ENCODE measurements around the gene ENKD1. TPM values are rescaled to one million over a fixed set of nuclear protein-coding genes. Genes with fewer than 3 reads are reported as not detected.
A peak's percentile ranks its signal among the peaks of the same experiment; 100 is the strongest.

ENKD1 gene
- total and polyA plus RNA-seq, 2 experiments from 2014 or later = 10.2 to 16.0 TPM

DNA sequence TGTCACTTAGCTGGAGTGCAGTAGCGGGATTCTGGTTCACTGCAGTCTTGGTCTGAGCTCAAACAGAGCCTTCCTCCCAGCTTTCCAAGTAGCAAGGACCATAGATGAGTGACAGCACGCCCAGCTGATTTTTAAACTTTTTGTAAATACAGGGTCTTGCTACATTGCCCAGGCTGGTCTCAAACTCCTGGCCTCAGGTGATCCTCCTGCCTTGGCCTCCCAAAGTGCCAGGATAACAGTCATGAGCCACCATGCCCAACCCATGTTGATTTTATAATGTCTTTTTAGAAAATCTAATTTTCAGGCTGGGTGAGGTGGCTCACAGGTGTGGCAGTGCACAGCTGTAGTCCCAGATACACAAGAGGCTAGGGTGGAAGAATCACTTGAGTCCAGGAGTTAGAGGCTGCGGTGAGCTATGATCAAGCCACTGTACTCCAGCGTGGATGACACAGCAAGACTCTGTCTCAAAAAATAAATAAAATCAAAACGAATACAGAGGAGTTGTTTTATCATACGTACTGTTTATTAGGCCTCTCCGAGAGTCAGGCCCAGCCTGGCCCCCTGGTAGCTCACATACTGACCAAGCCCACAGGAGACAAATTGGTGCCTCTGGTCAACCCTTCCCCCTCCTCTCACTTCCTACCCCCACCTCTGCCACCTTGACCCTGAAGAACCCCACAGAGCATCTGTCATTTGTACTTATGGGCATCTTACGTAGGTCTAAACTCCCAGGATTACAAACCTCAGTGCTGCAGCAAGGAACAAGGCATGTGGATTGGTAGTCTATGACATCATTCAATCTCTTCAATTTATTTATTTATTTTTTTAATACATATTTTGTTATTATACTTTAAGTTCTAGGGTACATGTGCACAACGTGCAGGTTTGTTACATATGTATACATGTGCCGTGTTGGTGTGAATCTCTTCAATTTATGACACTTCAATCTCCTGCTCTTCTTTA lies 13.7 kb upstream of the ENKD1 start:
- no peak for DNase-seq (ENCODE audit: low spot score)
- Histone ChIP-seq H3K9me3 (ENCODE audit: low read depth) (no peaks in the 10 kb centered on the region), H3K4me3 (no peak overlapping the region), H3K79me2 (no peaks in the 10 kb centered on the region), H3K9me2 (replicated peaks; ENCODE audit: insufficient read depth) (no peaks in the 10 kb centered on the region), H3K4me2 (no peak overlapping the region), H3K27ac (no peak overlapping the region), H3K36me3 (replicated peaks; ENCODE audit: insufficient read depth, low read depth) (no peaks in the 10 kb centered on the region), H3K4me1 (ENCODE audit: insufficient read depth) (no peaks in the 10 kb centered on the region), H3K27me3 (no peaks in the 10 kb centered on the region), H4K20me1 (ENCODE audit: insufficient read depth, poor library complexity, severe bottlenecking) (no peaks in the 10 kb centered on the region), H2AFZ (no peak overlapping the region)
- WGBS (ENCODE audit: low lambda C conversion rate, missing lambda C conversion rate) = 98% methylated on average over 10 of the region's 10 CpGs
- TF ChIP-seq EZH2phosphoT487 (IDR thresholded peaks at IDR 0.05; ENCODE audit: low read depth, severe bottlenecking, unreplicated experiment) (no peak), EZH2 (IDR thresholded peaks at IDR 0.05; ENCODE audit: borderline replicate concordance) (no peak)
- TF ChIP-seq, protein P1, sequence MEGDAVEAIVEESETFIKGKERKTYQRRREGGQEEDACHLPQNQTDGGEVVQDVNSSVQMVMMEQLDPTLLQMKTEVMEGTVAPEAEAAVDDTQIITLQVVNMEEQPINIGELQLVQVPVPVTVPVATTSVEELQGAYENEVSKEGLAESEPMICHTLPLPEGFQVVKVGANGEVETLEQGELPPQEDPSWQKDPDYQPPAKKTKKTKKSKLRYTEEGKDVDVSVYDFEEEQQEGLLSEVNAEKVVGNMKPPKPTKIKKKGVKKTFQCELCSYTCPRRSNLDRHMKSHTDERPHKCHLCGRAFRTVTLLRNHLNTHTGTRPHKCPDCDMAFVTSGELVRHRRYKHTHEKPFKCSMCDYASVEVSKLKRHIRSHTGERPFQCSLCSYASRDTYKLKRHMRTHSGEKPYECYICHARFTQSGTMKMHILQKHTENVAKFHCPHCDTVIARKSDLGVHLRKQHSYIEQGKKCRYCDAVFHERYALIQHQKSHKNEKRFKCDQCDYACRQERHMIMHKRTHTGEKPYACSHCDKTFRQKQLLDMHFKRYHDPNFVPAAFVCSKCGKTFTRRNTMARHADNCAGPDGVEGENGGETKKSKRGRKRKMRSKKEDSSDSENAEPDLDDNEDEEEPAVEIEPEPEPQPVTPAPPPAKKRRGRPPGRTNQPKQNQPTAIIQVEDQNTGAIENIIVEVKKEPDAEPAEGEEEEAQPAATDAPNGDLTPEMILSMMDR (IDR thresholded peaks at IDR 0.05; ENCODE audit: poor library complexity) = no peak

DNA sequence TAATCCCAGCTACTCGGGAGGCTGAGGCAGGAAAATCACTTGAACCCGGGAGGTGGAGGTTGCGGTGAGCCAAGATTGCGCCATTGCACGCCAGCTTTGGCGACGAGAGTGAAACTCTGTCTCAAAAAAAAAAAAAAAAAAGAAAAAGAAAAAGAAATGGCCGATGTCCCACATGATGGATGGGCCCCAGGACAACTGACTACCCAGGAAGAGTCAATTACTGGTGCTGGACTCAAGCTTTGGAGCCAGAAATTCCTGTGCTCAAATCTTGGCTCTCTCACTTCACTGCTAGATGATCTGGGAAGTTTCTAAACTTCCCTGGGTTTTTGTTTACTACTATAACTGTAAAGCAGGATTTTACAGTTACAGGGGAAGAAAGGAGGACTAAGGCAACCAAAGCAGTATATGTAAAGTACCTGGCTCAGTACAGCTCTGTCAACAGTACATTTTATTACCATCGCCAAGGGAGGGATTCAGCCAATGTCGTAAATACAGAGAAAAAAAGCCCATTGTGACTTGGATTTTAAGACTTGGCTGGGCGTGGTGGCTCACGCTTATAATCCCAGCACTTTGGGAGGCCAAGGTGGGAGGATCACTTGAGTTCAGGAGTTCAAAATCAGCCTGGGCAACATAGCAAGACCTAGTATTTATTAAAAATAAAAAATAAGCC lies 11.9 kb upstream of the ENKD1 start:
- DNase-seq (ENCODE audit: low spot score) = no peak
- H4K20me1 ChIP-seq (ENCODE audit: insufficient read depth, poor library complexity, severe bottlenecking) = no peaks in the 10 kb centered on the region
- peak overlapping the region; percentile 11 for H3K27ac ChIP-seq
- WGBS (ENCODE audit: low lambda C conversion rate, missing lambda C conversion rate) = 82% methylated on average over 12 of the region's 12 CpGs
- H3K79me2 ChIP-seq = no peaks in the 10 kb centered on the region
- no peaks in the 10 kb centered on the region for H3K9me2 ChIP-seq (replicated peaks; ENCODE audit: insufficient read depth)
- no peak overlapping the region for H3K4me2 ChIP-seq
- H3K4me1 ChIP-seq (ENCODE audit: insufficient read depth) = peaks cover 7% of the 10 kb centered on the region
- no peaks in the 10 kb centered on the region for H3K27me3 ChIP-seq
- H3K36me3 ChIP-seq (replicated peaks; ENCODE audit: insufficient read depth, low read depth) = no peaks in the 10 kb centered on the region
- no peak for TF ChIP-seq EZH2 (IDR thresholded peaks at IDR 0.05; ENCODE audit: borderline replicate concordance)
- TF ChIP-seq, protein P1 (IDR thresholded peaks at IDR 0.05; ENCODE audit: poor library complexity) = no peak
- no peak for TF ChIP-seq EZH2phosphoT487 (IDR thresholded peaks at IDR 0.05; ENCODE audit: low read depth, severe bottlenecking, unreplicated experiment)
- H3K4me3 ChIP-seq = no peak overlapping the region
- no peaks in the 10 kb centered on the region for H3K9me3 ChIP-seq (ENCODE audit: low read depth)
- no peak overlapping the region for H2AFZ ChIP-seq

DNA sequence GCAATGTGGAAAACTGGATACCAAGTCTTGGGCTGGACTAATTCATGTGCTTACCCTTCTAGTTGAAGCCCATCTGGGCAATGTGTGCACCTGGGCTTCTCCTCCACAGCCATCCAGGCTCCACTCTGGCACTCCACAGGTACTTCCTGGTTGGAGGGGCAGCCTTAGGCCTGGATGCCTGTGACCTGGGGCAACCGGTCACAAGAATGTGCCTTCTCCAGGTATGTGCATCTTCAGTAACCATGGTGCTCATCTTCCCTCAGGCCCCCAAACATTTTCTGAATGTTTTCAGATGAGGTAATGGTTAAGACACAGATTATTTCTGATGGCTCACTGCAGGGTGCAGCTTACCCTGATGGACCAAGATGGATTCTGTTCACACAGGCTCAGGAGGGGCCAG lies 11.2 kb upstream of the ENKD1 start:
- H3K27me3 ChIP-seq = no peaks in the 10 kb centered on the region
- TF ChIP-seq, protein P1 (IDR thresholded peaks at IDR 0.05; ENCODE audit: poor library complexity) = no peak
- TF ChIP-seq EZH2 (IDR thresholded peaks at IDR 0.05; ENCODE audit: borderline replicate concordance) = no peak
- TF ChIP-seq EZH2phosphoT487 (IDR thresholded peaks at IDR 0.05; ENCODE audit: low read depth, severe bottlenecking, unreplicated experiment) = no peak
- DNase-seq (ENCODE audit: low spot score) = no peak
- WGBS (ENCODE audit: low lambda C conversion rate, missing lambda C conversion rate) = 86% methylated on average over 1 of the region's 1 CpG
- no peaks in the 10 kb centered on the region for H3K36me3 ChIP-seq (replicated peaks; ENCODE audit: insufficient read depth, low read depth)
- no peaks in the 10 kb centered on the region for H3K79me2 ChIP-seq
- H3K9me3 ChIP-seq (ENCODE audit: low read depth) = no peaks in the 10 kb centered on the region
- no peaks in the 10 kb centered on the region for H4K20me1 ChIP-seq (ENCODE audit: insufficient read depth, poor library complexity, severe bottlenecking)
- peak overlapping the region; percentile 11 for H3K27ac ChIP-seq
- H3K4me3 ChIP-seq = no peak overlapping the region
- peaks cover 7% of the 10 kb centered on the region for H3K4me1 ChIP-seq (ENCODE audit: insufficient read depth)
- H2AFZ ChIP-seq = no peak overlapping the region
- no peak overlapping the region for H3K4me2 ChIP-seq
- H3K9me2 ChIP-seq (replicated peaks; ENCODE audit: insufficient read depth) = no peaks in the 10 kb centered on the region
